Neutrophil (primary cell): Measurements from ENCODE around the gene MDN1.
"Not testable (repeated sequence)": the region's sequence is repeated elsewhere in the genome, so short reads cannot be mapped to it uniquely, and the experiment has no call there.

Experiments
- H3K27ac ChIP-seq: fragments of 200-600 bp; sonication (generic); 2 replicates; pipeline ENCODE4 v1.5.1; 2016; ENCODE audit warnings: mild to moderate bottlenecking, moderate library complexity
- H3K27me3 ChIP-seq: fragments of 200-600 bp; sonication (generic); 2 replicates; pipeline ENCODE4 v1.6.0; 2016; ENCODE audit warnings: mild to moderate bottlenecking
- H3K36me3 ChIP-seq: fragments of 200-600 bp; sonication (generic); 2 replicates; pipeline ENCODE4 v1.5.1; 2017
- H3K4me1 ChIP-seq, 2 experiments: fragments of 200-600 bp in 1 of 2; sonication (generic) in 1 of 2; 1 replicate in 1 of 2; 2 replicates in 1 of 2; pipeline versions ENCODE4 v1.5.1 to v1.6.1; 2013 to 2016; ENCODE audit warnings: low read depth in 1 of 2, low read length in 1 of 2, mild to moderate bottlenecking in 1 of 2, moderate library complexity in 1 of 2; ENCODE audit not compliant: control insufficient read depth in 1 of 2, insufficient read depth in 1 of 2
- H3K4me3 ChIP-seq, 2 experiments: fragments of 200-600 bp in 1 of 2; sonication (generic) in 1 of 2; 1 replicate in 1 of 2; 2 replicates in 1 of 2; pipeline ENCODE4 v1.5.1; 2013 to 2016; ENCODE audit warnings: low read depth in 1 of 2, low read length in 1 of 2, mild to moderate bottlenecking in 1 of 2, moderate library complexity in 1 of 2
- H3K9me3 ChIP-seq: fragments of 200-600 bp; sonication (generic); 2 replicates; pipeline ENCODE4 v1.5.1; 2016
- TF ChIP-seq, protein P1 (sequence below): fragments of 200-600 bp; sonication (generic); IDR thresholded peaks from 2 replicates; pipeline ENCODE4 v1.5.1; 2016; ENCODE audit warnings: antibody characterized with exemption

The MDN1 gene

DNA sequence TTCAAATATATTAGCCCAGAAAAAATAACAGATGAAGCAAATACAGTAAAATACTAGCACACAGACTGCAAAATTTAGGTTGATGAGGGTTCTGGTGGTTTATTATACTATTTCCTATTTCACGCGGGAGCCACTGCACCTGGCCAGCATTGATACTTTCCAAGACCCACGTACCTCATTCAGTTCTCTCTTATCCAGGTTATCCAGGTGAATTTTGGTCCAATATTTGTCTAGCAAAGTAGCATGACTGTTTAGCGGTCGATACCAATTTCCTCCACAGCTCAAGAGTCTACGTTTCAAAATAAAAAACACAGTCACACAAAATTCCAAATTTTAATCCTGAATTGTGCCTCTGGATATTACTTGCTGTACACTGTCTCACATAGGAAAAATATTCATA is 34.8 kb downstream of the MDN1 start:
- H3K9me3 ChIP-seq: peaks cover 5% of the 10 kb centered on the region
- peaks cover 30% of the 10 kb centered on the region for H3K36me3 ChIP-seq
- TF ChIP-seq, protein P1, sequence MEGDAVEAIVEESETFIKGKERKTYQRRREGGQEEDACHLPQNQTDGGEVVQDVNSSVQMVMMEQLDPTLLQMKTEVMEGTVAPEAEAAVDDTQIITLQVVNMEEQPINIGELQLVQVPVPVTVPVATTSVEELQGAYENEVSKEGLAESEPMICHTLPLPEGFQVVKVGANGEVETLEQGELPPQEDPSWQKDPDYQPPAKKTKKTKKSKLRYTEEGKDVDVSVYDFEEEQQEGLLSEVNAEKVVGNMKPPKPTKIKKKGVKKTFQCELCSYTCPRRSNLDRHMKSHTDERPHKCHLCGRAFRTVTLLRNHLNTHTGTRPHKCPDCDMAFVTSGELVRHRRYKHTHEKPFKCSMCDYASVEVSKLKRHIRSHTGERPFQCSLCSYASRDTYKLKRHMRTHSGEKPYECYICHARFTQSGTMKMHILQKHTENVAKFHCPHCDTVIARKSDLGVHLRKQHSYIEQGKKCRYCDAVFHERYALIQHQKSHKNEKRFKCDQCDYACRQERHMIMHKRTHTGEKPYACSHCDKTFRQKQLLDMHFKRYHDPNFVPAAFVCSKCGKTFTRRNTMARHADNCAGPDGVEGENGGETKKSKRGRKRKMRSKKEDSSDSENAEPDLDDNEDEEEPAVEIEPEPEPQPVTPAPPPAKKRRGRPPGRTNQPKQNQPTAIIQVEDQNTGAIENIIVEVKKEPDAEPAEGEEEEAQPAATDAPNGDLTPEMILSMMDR: no peak
- H3K27me3 ChIP-seq: no peaks in the 10 kb centered on the region
- no peak overlapping the region for H3K4me3 ChIP-seq
- no peaks in the 10 kb centered on the region for H3K4me1 ChIP-seq
- H3K27ac ChIP-seq: no peak overlapping the region

DNA sequence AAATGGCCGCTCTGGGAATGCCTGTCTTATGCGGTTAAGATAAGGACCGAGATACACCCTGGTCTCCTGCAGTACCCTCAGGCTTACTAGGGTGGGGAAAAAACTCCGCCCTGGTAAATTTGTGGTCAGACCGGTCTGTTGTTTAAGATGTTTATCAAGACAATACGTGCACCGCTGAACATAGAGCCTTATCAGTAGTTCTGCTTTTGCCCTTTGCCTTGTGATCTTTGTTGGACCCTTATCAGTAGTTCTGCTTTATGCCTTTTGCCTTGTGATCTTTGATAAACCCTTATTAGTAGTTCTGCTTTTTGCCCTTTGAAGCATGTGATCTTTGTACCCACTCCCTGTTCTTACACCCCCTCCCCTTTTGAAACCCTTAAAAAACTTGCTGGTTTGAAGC is 36.3 kb downstream of the MDN1 start:
- H3K4me1 ChIP-seq, H3K4me3 ChIP-seq, H3K27me3 ChIP-seq, H3K27ac ChIP-seq, H3K9me3 ChIP-seq: not testable (repeated sequence)
- H3K36me3 ChIP-seq: peaks cover 27% of the 10 kb centered on the region

DNA sequence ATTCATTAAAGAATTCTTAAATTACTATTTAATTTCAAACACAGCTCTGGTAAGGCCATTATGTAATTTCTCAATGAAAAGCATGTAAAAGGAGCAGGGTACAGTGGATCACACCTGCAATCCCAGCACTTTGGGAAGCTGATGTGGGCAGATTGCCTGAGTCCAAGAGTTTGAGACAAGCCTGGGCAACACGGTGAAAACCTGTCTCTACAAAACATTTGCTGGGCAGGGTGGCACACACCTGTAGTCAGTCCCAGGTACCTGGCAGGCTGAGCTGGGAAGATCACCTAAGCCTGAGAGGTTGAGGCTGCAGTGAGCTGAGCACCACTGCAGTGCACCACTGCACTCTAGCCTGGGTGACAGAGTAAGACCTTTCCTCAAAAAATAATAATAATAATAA is 37.4 kb downstream of the MDN1 start:
- H3K4me1 ChIP-seq: no peaks in the 10 kb centered on the region
- H3K27me3 ChIP-seq: no peaks in the 10 kb centered on the region
- H3K4me3 ChIP-seq: no peak overlapping the region
- H3K36me3 ChIP-seq: peaks cover 22% of the 10 kb centered on the region
- H3K27ac ChIP-seq: no peak overlapping the region
- peaks cover 5% of the 10 kb centered on the region for H3K9me3 ChIP-seq
- TF ChIP-seq, protein P1: no peak

DNA sequence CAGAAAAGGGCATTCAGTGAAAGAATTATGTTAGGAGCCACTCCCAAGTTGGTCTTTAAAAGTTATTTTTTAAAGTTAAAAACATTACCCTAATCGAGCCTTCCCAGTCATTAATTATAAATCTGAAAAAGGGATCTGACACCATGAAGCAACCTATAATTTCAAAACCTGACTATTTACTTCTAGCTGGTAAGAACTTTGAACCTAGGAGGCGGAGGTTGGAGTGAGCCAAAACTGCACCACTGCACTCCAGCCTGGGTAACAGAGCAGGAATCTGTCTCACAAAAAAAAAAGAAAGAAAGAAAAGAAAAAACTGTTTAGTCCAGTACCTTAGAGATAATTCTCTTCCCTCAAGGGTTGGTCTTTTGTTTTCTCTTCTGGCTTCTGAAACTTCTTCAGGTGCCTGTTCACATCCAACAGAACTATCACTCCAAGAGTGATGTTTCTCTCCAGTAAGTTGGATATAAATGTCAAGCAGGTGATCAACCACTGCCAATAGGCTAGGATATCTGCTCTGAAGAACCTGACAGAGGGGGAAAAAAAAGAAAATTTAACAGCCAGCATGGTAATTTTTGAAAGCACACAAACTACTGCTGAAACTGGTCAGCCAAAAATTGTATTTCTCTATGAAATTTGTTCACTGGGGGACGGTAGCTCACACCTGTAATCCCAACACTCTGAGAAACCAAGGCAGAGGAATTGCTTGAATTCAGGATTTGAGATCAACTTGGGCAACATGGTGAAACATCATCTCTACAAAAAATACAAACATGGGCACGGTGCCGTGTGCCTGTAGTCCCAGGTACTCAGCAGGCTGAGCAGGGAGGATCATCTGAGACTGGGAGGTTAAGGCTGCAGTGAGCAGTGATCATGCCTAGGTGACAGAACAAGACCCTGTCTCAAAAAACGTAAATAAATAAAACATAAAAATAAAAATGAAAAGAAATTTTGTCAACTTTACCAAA is 38.2 kb downstream of the MDN1 start:
- Histone ChIP-seq H3K4me1 (no peaks in the 10 kb centered on the region), H3K27ac (no peak overlapping the region), H3K27me3 (no peaks in the 10 kb centered on the region), H3K4me3 (no peak overlapping the region), H3K9me3 (peaks cover 5% of the 10 kb centered on the region), H3K36me3 (peaks cover 20% of the 10 kb centered on the region)
- TF ChIP-seq, protein P1: no peak

DNA sequence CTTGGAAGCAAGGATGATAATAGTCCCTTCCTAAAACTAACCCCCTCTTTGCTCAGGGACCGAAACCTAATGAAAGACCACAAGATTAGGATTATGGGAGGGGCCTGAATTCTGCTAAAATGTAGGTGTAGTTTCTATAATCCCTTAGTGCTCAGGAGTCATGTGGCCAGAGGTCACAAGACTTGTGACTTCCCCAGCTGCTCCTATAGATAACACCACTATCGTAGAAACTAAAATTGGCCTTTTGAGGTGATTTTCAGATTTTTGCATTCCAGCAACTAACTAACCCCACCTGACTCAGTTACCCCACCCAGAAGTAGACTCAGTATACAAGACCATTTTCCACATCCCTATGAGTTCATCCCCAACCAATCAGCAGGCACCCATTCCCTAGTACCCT is 42.1 kb downstream of the MDN1 start:
- no peak overlapping the region for H3K27ac ChIP-seq
- TF ChIP-seq, protein P1: no peak
- no peak overlapping the region for H3K4me3 ChIP-seq
- no peaks in the 10 kb centered on the region for H3K4me1 ChIP-seq
- H3K27me3 ChIP-seq: no peaks in the 10 kb centered on the region
- peaks cover 9% of the 10 kb centered on the region for H3K36me3 ChIP-seq
- H3K9me3 ChIP-seq: no peaks in the 10 kb centered on the region

DNA sequence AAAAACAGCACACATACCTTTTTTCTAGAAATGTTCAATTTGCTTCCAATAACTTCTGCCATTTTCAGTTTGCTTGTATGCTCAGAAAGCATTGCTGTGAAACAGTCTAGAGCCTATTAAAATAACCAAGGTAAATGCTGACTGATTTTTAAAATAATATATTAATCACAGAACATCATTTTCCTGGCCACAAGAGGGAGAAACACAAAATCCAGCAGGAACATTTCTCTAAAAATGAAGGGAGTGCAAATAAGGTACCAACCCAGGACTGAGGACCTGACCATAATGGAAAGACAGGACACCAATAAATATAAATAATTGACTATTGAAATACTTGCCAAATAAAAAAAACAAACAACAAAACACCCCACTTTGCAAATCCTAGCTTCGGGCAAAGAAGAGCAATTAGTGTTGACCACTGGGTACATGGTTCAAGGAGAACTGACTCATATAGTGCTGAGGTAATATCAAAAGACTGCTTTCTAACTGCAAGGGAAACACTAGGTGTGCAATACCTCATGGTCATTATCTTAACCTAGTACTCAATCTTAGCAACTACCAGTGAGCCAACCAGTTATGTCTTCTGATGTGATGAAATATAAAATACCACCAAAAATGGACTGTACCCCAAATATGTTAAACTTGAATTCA is 42.9 kb downstream of the MDN1 start:
- Histone ChIP-seq H3K27ac (no peak overlapping the region), H3K27me3 (no peaks in the 10 kb centered on the region), H3K4me3 (no peak overlapping the region), H3K4me1 (no peaks in the 10 kb centered on the region), H3K9me3 (no peaks in the 10 kb centered on the region), H3K36me3 (peaks cover 13% of the 10 kb centered on the region)
- TF ChIP-seq, protein P1: no peak
